DOHH2 (cell line): ENCODE results near the gene ESF1.

Experiments
- EZH2phosphoT487 ChIP-seq: fragments of 200-600 bp; sonication (generic); IDR thresholded peaks from 2 replicates; pipeline ENCODE4 v1.6.1; 2017; ENCODE audit warnings: borderline replicate concordance, mild to moderate bottlenecking, antibody characterized with exemption, low read length, moderate library complexity, mixed read lengths
- TF ChIP-seq, protein P1 (sequence below): fragments of 200-600 bp; sonication (generic); IDR thresholded peaks from one replicate; pipeline ENCODE4 v1.5.1; 2014; ENCODE audit warnings: antibody characterized with exemption, mild to moderate bottlenecking, low read depth, low read length; ENCODE audit not compliant: poor library complexity, severe bottlenecking

DNA sequence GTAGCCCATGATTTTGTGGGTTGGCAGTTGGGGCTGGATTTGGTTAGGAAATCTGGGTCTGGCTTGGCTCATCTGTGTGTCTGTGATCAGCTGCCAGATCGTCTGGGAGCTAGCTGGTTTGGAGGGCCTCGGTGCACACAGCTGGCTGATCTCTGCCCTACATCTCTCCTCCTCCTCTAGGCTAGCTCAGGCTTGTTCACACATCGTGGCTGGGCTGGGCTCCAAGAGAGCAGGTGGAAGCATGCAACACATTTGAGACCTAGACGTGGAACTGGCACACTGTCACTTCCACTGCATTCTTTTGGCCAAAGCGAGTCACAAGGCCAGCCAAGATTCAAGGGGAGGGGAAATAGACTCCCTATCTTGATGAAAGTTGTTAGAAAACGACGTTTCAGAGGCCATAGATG lies 16.0 kb upstream of the ESF1 start:
- TF ChIP-seq, protein P1, sequence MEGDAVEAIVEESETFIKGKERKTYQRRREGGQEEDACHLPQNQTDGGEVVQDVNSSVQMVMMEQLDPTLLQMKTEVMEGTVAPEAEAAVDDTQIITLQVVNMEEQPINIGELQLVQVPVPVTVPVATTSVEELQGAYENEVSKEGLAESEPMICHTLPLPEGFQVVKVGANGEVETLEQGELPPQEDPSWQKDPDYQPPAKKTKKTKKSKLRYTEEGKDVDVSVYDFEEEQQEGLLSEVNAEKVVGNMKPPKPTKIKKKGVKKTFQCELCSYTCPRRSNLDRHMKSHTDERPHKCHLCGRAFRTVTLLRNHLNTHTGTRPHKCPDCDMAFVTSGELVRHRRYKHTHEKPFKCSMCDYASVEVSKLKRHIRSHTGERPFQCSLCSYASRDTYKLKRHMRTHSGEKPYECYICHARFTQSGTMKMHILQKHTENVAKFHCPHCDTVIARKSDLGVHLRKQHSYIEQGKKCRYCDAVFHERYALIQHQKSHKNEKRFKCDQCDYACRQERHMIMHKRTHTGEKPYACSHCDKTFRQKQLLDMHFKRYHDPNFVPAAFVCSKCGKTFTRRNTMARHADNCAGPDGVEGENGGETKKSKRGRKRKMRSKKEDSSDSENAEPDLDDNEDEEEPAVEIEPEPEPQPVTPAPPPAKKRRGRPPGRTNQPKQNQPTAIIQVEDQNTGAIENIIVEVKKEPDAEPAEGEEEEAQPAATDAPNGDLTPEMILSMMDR: no peak
- TF ChIP-seq EZH2phosphoT487: no peak
